ENCODE data around the gene TUFT1.

DNA sequence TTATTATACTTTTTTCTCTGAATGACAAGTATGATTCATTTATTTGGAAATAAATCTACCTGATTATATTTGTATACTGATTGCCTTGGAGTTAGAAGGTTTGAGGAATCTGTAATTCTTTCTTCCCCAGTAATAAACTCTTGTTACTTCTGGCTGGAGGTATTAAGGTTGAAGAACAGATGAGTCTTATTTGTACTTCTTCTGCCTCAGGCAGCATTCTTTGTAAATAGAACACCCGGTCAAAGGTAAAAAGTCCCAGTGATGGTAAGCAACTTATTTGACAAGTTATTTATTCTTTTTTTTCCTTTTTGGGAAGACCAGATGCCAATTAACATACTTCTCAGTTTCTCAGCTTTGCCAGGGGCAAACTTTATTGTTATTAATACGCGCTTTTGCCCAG is 84.7 kb downstream of the TUFT1 start:
- no peak for TF ChIP-seq NFRKB (IDR thresholded peaks at IDR 0.05)
- no peak for TF ChIP-seq FOXM1 (IDR thresholded peaks at IDR 0.05; ENCODE audit: borderline replicate concordance)
- no peak for TF ChIP-seq ARNT (IDR thresholded peaks at IDR 0.05)
- TF ChIP-seq TARDBP (IDR thresholded peaks at IDR 0.05) = no peak
